GM19025 (cell line): ENCODE results near the gene SETD2.
"Not testable (repeated sequence)": the region's sequence is repeated elsewhere in the genome, so short reads cannot be mapped to it uniquely, and the experiment has no call there.

ENCODE experiments used
- ATAC-seq: cut with Tn5 transposase; IDR thresholded peaks from one replicate; pipeline ENCODE4 v1.9.1; 2021; ENCODE audit warnings: mild to moderate bottlenecking, low read depth, moderate library complexity; ENCODE audit not compliant: unreplicated experiment

SETD2 gene

DNA sequence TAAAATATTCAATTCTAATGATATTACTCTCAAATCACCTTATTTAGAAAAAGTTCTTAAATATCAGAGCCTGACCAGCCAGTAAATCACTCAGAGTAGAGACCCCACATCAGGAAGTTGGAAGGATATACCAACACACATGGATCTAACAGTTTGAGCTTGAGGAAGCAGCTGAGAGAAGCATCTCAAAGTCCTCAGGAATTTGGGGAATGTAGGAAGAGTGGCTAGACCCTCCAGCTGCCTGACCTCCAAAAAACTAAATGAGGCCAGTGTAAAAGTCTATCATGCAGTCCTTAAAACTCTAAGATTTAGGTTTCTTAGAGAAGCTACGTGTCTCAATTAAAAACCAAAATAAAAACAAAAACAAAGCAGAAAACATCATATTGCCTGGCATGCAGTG lies 55.4 kb downstream of the SETD2 start:
- ATAC-seq = no peak

DNA sequence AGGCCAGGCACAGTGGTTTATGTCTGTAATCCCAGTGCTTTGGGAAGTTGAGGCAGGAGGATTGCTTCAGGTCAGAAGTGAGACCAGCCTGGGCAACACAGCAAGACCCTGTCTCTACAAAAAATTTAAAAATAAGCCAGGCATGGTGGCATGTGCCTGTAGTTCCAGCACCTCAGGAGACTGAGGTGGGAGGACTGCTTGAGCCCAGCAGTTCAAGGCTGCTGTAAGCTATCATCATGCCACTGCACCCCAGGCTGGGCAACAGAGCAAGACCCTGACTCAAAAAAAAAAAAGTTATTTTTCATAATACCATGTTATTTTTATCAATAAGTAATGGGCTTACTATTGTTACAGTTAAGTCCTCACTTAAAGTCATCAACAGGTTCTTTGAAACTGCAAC lies 59.7 kb downstream of the SETD2 start:
- ATAC-seq = no peak

DNA sequence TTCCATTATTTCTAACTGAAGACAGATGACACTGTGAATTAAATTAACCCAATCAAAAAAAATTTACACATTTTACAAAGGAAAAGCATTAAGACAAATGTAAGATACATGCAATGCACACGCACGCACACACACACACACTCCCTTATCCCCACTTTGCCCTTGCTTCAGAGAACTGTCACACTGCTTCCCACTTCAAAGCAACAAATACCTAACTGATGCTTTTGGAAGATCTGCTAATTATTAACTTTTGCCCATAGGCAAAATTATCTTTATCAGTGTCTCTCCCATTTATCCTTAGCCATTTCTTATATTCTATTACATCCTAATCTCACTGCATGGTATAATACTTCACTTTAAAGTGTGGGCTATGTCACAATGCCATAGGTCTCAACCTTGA lies 60.3 kb downstream of the SETD2 start:
- no peak for ATAC-seq

DNA sequence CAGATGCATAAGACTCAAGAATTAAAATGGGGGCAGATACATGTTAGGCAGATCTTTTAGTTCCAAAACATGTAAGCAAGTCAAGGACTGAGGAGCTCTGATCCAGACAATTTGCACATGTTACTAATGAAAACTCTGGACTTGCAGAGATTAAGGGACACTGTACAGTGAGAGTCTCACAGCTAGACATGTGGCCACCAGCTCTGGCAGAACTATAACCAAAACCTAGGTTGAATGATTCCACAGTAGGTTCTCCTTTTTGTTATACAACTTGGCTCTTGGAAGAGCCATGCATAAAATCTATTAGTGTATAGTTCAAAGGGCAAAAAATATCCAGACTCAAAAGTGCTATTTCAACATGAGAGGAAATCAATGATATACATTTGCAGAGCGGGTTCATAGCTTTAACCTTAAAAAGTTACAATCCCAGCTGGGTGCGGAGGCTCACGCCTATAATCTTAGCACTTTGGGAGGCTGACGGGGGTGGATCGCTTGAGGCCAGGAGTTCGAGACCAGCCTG lies 61.8 kb downstream of the SETD2 start:
- no peak for ATAC-seq

DNA sequence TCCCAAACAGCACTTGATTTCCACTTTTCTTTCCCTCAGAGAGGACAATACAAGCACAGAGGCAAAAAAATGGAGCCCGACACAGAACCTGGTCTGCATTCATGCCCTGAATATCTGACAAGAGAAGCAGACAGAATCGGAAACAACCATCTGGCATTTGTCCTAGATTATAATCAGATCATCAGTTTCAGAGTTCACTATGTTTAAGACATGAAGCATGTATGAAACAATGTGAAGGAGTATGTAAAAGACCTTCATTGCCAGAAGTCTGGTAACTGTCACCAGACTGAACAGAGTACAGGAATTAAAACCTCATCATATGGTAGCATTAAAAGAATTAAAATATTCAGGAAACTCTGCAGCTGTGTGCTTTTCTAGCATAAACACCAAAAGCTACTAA lies 65.0 kb downstream of the SETD2 start:
- no peak for ATAC-seq

DNA sequence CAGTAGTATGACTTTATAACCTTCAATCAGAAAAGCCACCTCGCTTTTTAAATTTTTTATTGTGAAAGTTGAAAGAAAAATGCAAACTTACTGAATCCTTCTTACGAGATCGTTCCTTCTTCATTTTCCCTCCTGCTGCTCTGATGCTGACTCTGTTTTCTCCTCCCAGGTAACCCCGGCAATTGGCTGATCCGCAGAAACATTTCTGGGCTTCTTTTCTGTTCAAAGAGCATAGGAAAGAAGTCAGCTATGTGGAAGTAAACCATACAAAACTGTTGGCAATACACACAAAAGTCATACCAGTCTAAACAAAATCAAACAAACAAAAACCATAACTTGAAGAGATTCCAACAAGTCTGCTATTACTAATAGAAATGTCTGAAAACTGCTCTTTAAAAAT lies 66.0 kb downstream of the SETD2 start:
- no peak for ATAC-seq

DNA sequence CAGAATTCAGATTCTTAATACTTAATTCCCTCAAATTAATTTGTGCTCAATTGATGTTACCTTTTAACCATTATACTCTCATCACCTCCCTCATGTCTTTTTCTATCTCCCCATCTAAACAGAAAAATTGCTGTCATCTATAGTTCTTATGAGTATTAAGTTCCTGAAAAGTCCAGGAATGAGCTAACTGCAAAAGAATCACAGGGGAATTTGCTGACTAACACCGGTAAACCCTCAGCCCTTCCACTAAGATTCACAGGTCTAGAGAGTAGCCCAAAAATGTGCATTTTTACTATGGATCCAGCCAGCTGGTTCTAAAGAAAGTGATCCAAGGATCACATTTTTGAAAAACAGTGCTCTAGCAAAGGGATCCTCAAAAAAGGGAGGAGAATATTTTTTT lies 67.0 kb downstream of the SETD2 start:
- ATAC-seq = no peak

DNA sequence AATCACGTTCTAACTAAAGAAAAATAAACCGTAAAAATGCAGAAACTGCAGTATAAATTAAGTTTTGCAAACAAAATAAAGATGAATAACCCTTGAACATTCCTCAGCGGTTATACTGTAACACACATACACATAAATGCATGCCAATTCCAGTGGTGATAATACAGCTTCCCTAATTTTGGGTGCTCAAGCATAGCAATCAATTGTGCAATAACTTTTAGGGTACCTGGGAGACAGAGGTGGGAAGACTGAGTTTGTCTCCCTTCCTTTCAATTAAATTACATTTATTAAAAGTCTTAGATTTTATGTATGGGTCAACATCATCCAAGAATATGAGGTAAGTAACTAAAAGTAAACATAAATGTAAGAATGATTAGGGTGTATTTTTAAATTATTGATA lies 71.8 kb downstream of the SETD2 start:
- no peak for ATAC-seq

DNA sequence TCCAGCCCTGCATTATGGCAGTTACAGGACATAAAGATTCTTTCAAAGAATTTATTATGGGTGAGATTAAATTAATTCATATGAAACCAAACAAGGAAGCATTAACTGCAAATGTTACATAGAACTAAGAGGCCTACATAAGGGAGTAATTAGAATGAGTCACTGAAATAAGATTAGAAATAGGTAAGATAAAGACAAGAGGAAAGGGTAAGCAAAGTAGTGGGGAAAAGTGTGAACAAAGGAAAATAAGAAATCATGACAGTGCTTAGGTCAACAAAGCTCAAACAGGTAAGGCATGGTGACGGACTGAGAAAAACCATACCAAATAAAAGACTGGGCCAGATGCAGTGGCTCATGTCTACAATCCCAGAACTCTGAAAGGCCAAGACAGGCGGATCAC lies 74.3 kb downstream of the SETD2 start:
- ATAC-seq = no peak

DNA sequence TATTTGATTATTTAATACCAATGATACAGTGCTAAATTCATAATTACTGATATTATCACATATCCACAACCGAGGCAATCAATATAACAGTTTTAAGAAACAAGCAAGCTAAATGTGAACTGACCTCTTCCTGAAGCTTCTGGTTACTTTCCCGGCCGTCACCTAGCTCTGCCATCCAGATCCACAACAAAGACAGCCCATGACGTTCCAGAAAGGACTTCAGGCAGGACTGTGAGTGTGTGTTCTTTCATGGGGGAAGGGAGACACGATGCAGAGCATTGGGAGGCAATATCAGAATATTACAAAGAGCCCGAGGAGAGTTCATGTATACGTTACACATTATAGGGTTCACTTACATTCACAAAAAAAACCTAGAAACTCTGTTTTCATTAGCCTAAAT lies 77.8 kb downstream of the SETD2 start:
- ATAC-seq = no peak

DNA sequence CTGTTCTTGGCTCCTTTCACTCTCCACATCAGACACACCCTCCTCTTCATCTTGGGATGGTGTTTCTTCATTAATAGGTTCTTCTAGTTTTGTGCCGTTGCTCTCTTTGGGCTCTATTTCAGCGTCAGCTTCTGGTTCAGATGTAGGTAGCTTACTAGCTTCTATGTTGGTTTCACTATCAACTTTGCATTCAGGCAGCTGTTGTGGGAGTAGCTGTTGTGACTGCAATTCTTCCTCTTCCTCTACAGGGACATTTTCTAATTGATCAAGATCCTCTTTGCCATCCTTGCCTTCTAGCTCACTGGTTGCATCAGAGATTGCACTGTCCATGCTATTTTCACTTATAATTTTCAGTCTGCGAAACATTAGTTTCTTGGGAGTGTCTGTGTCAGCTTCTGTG lies 80.1 kb downstream of the SETD2 start:
- ATAC-seq = no peak

DNA sequence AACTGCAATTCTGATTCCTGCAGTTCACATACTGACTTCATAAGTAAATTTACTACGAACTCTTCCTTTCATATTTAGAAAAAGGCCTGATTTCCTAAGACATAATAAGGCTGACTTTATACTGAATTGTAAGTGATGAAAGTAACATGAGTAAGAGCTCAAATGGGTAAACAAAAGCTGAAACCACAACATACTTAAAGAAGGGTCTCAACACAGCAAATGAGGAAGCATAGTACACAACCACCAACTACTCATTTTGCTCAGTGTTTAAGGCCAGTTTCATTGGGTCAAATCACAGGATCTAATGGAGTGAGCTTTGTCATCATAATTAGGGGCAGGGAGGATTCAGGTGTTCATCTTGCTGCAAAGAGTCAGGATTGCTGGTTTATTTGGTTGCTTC lies 81.4 kb downstream of the SETD2 start:
- ATAC-seq = no peak

DNA sequence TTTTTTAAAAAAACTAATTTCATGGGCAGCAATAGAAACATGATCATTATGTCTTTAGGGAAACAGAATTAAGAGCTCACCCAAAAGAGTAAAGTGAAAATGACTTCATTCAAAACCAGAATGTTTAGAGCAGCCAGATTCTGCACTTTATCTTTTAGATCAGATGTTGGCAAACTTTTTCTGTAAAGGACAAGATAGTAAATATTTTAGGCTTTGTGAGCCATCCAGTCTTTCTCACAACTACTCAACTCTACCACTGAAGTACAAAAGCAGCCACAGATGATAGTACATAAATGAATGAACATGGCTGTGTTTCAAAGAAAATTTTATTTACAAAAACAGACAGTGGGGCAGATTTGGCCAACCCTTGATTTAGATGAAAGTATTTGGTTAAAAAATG lies 84.5 kb downstream of the SETD2 start:
- no peak for ATAC-seq

DNA sequence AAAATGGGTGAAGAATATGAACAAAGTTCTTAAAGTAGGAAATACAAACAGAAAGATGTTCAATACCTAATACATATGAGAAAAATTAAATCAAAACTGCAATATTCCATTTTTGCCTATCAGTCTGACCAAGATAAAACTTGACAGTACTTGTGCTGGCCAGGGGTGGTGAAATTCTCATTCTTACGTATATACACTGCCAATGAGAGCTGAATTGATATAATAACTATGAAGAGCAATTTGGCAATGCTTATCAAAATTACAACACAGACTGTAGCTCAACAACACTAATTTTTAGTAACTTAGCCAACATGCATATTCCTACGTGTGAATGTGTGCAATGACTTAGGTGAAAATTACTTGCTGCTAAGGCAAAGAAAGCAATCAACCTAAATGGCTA lies 90.2 kb downstream of the SETD2 start:
- ATAC-seq = no peak

DNA sequence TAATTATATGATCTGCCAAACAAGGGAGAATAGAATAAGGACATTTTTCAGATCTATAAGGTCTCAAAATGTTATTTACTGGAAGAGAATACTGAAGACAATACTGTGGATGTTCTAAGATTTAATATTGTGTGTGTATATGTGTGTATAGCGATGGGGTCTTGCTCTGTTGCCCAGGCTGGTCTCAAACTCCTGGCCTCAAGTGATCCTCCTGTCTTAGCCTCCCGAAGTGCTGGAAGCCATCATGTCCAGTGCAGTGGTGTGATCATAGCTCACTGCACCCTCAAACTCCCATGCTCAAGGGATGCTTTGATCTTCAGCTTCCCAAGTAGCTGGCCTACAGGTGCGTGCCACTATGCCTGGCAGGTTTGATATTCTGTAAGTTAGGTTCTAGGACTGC lies 93.1 kb downstream of the SETD2 start:
- no peak for ATAC-seq

DNA sequence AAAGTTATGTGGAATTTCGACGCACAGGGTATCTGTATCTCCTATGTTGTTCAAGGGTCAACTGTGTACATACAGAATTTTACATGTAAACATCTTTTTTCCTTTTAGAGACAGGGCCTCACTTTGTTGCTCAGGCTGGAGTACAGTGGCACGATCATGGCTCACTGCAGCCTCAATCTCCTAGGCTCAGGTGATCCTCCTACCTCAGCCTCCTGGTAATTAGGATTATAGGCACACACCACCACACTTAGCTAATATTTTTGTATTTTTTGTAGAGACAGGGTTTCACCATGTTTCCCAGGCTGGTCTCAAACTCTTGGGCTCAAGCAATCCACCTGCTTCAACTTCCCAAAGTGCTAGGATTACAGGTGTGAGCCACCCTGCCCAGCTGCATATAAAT lies 97.7 kb downstream of the SETD2 start:
- ATAC-seq = not testable (repeated sequence)

DNA sequence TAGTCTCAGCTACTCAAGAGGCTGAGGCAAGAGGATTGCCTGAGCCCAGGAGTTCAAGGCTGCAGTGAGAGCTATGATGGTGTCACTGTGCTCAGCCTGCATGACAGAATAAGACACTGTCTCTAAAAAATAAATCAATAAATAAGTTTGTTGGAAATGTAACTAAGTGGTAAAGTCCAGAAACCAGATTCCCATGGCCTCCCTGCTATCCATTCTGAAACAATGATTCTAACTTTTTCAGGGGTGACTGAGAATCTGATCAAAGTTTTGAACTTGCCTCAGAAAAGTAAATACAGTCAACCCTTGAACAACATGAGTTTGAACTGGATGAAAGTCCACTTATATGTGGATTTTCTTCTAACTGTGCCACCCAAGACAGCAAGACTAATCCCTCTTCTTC lies 98.2 kb downstream of the SETD2 start:
- no peak for ATAC-seq

DNA sequence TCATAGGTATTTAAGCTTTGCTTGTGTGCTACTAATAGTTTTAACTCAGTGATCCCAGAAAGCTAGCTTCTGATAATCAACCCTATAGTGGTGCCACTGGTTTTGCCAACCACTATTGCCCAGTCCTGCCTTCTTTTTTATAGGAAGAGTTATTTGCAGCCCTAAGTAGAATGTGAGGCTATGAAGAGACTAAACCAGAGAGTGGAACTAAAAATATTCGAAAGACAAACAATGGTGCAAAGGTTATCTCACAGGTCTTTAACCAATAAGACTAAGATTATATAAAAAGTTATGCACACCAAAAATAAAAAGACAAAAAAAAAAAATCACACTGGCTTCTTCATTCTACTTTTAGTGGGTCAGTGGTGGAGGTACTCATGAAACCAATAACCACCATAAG lies 98.9 kb downstream of the SETD2 start:
- no peak for ATAC-seq

DNA sequence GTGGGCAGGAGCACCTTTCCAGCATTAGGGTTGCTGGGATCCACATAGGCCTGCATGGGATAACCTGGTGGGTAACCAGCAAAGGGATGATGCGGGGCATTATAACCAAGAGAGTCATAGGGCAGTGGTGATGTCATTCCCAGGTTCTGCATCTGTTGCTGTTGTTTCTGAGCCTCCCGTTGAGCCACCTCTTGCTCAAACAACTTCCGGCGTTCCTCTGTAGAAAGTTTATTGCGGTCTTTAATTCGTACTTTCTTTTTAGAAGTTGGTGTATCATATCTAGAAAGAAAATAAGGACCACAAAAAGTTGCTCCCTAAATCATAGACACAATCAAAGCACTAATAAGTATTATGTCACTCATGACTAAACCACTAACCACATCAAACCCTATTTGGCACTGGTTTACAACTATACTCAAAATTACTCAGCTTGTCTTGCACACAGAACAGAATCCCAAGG lies 106.7 kb downstream of the SETD2 start:
- ATAC-seq = no peak

DNA sequence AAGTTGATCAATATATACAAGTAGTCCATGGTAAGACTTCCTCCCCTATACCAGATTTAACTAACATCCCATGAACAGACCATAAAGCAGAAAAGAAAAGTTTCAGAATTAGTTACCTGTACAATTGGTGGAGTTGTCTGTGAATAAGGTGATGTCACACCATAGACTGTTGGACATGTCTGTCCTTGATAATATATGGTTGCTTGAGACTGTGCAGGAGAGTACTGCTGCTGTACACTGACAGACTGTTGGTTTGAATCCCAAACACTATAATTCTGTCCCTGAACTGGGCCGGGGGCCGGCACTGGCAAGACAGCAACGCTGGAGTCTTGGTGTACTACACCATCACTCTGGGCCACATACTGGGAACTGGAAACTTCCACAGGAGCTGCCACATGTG lies 107.2 kb downstream of the SETD2 start:
- no peak for ATAC-seq

DNA sequence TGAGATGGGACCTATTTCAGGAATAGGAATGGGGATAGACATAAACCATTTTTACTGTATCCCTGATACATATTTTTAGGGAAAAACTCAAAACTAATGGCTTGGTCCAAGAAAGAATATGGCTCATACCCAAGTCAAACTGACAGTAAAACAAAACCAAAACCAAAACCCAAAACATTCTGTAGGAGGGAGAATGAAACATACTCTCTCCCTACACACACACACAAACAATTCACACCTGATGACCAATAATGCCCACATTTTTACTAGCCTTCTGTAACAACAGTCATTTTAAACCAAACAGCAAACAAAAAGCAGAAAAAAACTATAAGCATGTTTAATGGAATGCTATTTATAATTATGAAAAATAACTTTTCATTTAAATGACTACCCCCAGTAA lies 109.5 kb downstream of the SETD2 start:
- no peak for ATAC-seq

DNA sequence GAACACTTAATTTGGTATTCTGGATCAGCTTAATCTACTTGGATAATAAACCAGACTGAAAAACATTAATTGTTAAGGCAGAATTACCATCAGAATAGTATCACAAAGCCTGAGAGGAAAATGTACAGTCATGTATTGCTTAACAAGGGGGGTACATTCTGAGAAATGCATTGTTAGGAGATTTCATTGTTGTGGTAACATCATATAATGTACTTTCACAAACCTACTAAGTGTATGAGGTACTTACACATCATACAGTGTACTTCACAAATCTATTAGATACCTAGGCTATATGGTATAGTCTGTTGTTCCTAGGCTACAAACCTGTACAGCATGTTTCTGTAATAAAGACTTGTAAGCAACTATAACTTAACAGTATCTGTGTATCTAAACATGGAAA lies 116.2 kb downstream of the SETD2 start:
- ATAC-seq = no peak

DNA sequence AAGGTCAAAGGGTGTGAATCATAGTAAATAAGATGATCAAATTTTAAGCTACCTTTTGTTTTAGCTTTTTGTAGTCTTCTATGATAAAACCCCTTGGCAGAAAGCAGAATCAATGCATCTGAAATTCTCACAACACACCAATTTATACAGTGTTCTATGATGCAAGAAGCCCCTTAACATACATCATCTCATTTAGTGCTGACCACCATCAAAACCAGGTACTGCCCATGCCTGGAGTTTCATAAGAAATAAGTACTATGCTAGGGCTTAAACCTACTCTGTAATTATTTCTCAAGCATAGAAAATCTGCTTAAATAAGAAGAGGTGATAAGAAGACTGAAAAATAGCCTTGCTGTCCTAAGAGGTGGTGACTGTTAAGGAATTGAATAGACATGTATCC lies 116.8 kb downstream of the SETD2 start:
- no peak for ATAC-seq
